ENCODE data around the gene BRSK1. TPM values are rescaled to one million over a fixed set of nuclear protein-coding genes. Genes with fewer than 3 reads are reported as not detected.

BRSK1 gene
- total and polyA plus RNA-seq, 10 of the 15 experiments (the other 5 are each of a cell fraction or from before 2014, with no cell fraction given), result 0.03 to 0.76 (median 0.25) TPM; not detected in 4

DNA sequence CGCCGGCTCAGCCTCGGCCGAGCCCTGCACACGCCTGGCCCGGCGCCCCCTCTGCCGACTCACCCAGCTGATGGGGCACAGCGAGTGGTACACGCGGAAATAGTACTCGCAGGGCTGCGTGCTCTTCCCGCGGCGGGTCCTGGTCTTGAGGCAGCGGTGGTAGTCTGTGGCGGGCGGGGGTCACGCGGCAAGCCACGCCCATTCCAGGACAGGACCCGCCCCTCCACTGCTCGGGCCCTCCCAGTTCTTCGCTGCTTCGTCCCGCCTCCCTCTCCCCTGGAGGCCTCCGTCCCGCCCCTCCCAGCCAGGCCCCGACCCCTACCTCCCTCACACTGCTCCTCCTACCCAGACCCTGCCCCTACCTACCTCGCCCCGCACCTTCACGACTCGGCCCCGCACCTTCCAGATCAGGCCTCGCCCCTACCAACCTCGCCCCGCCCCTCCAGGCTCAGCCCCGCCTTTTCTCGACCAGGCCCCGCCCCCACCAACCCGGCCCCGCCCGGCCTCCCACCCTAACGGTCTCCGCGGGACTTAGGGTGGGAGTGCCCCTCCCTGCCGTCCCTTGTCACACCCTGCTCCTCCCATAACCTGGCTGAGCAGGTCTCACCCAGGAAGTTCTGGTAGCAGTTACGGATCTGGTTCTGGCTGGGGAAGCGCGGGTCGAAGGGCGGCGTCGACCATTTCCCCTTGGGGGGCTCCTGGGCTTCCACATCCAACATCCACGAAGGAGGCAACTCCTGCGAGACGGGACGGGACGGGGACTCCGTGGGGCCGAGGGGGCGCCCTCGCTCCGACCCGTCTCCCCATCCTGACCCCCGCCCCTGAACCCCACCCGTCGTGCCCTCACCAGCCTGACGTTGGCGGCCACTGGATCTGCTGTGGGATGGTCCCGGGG is 70.3 kb downstream of the BRSK1 start:
- H3K9ac ChIP-seq (ENCODE audit: control insufficient read depth, insufficient read depth, low read length), result no peak overlapping the region
- peak; percentile 91 for ATAC-seq
- peak overlapping the region; percentile 29; the same call in 1 of the 2 replicates for H2AFZ ChIP-seq (ENCODE audit: control insufficient read depth, low read depth, low read length)
- no peaks in the 10 kb centered on the region for H3K9me3 ChIP-seq (replicated peaks; ENCODE audit: control insufficient read depth, insufficient read depth, low read length)
- H3K4me2 ChIP-seq (ENCODE audit: control insufficient read depth, insufficient read depth), result peak overlapping the region; percentile 68; the same call in 1 of the 2 replicates
- TF ChIP-seq IKZF1 (conservative IDR thresholded peaks at IDR 0.05), result no peak
- FAIRE-seq, result no peak
- no peaks in the 10 kb centered on the region for H3K36me3 ChIP-seq (ENCODE audit: control insufficient read depth in 2 of 2, insufficient read depth in 2 of 2, low read length in 1 of 2)
- 7% methylated on average over 53 of the region's 72 CpGs for WGBS (ENCODE audit: insufficient coverage, insufficient replicate concordance, low lambda C conversion rate, missing lambda C conversion rate)
- CTCF ChIA-PET, result no interaction called here
- no TSS peak for BruUV-seq (replicated peaks)
- intact Hi-C loops (cut with micrococcal nuclease; ENCODE audit: unreplicated experiment), result no loop called here
- peaks cover 4 to 13% of the 10 kb centered on the region in 2 experiments; a peak in 3 of 4 replicates for H3K27me3 ChIP-seq (replicated peaks in 1 of 2; ENCODE audit: control insufficient read depth in 2 of 2, insufficient read depth in 2 of 2, low read length in 1 of 2)
- H3K4me3 ChIP-seq, result no peak overlapping the region
- H3K4me1 ChIP-seq (ENCODE audit: control insufficient read depth, insufficient read depth, low read length), result no peaks in the 10 kb centered on the region; the same call in 1 of the 2 replicates
- H3K27ac ChIP-seq (ENCODE audit: control insufficient read depth, insufficient read depth), result no peak overlapping the region
- DNase-seq (ENCODE audit: low read depth, low spot score), result no peak
- RAD21 ChIA-PET (ENCODE audit: unreplicated experiment), result no interaction called here
- SMC1A ChIA-PET (ENCODE audit: uncharacterized antibody, unreplicated experiment), result no interaction called here
- in situ Hi-C loops (cut with MboI), result no loop called here
- H3K79me2 ChIP-seq (ENCODE audit: control insufficient read depth, insufficient read depth, low read length), result no peaks in the 10 kb centered on the region
- POLR2A ChIA-PET, result no interaction called here
- H4K20me1 ChIP-seq (ENCODE audit: control insufficient read depth, insufficient read depth), result no peaks in the 10 kb centered on the region; the same call in 1 of the 2 replicates

DNA sequence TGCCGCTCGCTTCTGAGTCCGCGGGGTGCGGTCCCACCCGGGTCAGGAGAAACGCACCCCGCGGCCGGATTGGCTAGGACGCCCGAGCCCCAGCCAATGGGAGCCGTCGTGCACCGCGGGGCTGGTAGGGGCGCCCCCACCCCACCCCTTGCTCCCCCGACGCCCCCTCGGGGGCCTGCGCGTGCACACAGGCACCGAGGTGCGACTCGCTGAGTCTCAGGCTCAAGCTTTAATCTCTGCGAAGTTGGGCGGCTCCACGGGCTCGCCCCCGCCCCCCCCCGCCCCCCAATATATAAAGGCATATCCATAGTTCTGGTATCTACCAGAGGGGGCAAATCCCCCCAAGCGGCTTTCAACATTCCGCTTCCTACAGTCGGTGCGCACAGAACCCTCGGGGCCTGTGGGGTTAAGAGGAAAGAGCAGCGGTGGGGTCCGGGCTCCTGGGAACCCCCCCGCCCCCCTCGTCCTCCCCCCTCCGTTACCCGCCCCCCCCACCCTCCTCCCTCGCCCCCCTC is 71.0 kb downstream of the BRSK1 start, which contains the start of gene COX6B2:
COX6B2 (minus strand) TSS at position 22 of the 515 bp plus-strand sequence. CDS start 198 bp downstream, outside the sequence.
- no TSS peak for BruUV-seq (replicated peaks)
- H3K36me3 ChIP-seq (ENCODE audit: control insufficient read depth in 2 of 2, insufficient read depth in 2 of 2, low read length in 1 of 2), result no peaks in the 10 kb centered on the region
- 14% methylated on average over 22 of the region's 43 CpGs for WGBS (ENCODE audit: insufficient coverage, insufficient replicate concordance, low lambda C conversion rate, missing lambda C conversion rate)
- SMC1A ChIA-PET (ENCODE audit: uncharacterized antibody, unreplicated experiment), result no interaction called here
- RAD21 ChIA-PET (ENCODE audit: unreplicated experiment), result no interaction called here
- peaks cover 4 to 13% of the 10 kb centered on the region in 2 experiments; a peak in 3 of 4 replicates for H3K27me3 ChIP-seq (replicated peaks in 1 of 2; ENCODE audit: control insufficient read depth in 2 of 2, insufficient read depth in 2 of 2, low read length in 1 of 2)
- ATAC-seq (no peak), DNase-seq (ENCODE audit: low read depth, low spot score) (no peak), FAIRE-seq (no peak)
- H3K79me2 ChIP-seq (ENCODE audit: control insufficient read depth, insufficient read depth, low read length), result no peaks in the 10 kb centered on the region
- POLR2A ChIA-PET, result no interaction called here
- intact Hi-C loops (cut with micrococcal nuclease; ENCODE audit: unreplicated experiment) (no loop called here), in situ Hi-C loops (cut with MboI) (no loop called here)
- H3K4me3 ChIP-seq, result no peak within 1 kb of the TSS
- no peaks in the 10 kb centered on the region; the same call in 1 of the 2 replicates for H4K20me1 ChIP-seq (ENCODE audit: control insufficient read depth, insufficient read depth)
- no peak within 1 kb of the TSS for H3K27ac ChIP-seq (ENCODE audit: control insufficient read depth, insufficient read depth)
- peak within 1 kb of the TSS; percentile 68; the same call in 1 of the 2 replicates for H3K4me2 ChIP-seq (ENCODE audit: control insufficient read depth, insufficient read depth)
- CTCF ChIA-PET, result no interaction called here
- H3K9me3 ChIP-seq (replicated peaks; ENCODE audit: control insufficient read depth, insufficient read depth, low read length), result no peaks in the 10 kb centered on the region
- peak within 1 kb of the TSS; percentile 29; the same call in 1 of the 2 replicates for H2AFZ ChIP-seq (ENCODE audit: control insufficient read depth, low read depth, low read length)
- no peaks in the 10 kb centered on the region; the same call in 1 of the 2 replicates for H3K4me1 ChIP-seq (ENCODE audit: control insufficient read depth, insufficient read depth, low read length)
- H3K9ac ChIP-seq (ENCODE audit: control insufficient read depth, insufficient read depth, low read length), result no peak within 1 kb of the TSS
- TF ChIP-seq ZNF217 (IDR thresholded peaks at IDR 0.05) (no peak), MXI1 (IDR thresholded peaks at IDR 0.05; ENCODE audit: low read depth, low read length) (no peak), NFYA (IDR thresholded peaks at IDR 0.05; ENCODE audit: borderline replicate concordance, low read depth, low read length) (no peak), KLF5 (IDR thresholded peaks at IDR 0.05; ENCODE audit: partially characterized antibody) (no peak), RBBP5 (conservative IDR thresholded peaks at IDR 0.05) (no peak), SMARCA5 (IDR thresholded peaks at IDR 0.05) (no peak), TBL1XR1 (IDR thresholded peaks at IDR 0.05; ENCODE audit: low read depth, low read length) (no peak)
- TF ChIP-seq, protein P1, sequence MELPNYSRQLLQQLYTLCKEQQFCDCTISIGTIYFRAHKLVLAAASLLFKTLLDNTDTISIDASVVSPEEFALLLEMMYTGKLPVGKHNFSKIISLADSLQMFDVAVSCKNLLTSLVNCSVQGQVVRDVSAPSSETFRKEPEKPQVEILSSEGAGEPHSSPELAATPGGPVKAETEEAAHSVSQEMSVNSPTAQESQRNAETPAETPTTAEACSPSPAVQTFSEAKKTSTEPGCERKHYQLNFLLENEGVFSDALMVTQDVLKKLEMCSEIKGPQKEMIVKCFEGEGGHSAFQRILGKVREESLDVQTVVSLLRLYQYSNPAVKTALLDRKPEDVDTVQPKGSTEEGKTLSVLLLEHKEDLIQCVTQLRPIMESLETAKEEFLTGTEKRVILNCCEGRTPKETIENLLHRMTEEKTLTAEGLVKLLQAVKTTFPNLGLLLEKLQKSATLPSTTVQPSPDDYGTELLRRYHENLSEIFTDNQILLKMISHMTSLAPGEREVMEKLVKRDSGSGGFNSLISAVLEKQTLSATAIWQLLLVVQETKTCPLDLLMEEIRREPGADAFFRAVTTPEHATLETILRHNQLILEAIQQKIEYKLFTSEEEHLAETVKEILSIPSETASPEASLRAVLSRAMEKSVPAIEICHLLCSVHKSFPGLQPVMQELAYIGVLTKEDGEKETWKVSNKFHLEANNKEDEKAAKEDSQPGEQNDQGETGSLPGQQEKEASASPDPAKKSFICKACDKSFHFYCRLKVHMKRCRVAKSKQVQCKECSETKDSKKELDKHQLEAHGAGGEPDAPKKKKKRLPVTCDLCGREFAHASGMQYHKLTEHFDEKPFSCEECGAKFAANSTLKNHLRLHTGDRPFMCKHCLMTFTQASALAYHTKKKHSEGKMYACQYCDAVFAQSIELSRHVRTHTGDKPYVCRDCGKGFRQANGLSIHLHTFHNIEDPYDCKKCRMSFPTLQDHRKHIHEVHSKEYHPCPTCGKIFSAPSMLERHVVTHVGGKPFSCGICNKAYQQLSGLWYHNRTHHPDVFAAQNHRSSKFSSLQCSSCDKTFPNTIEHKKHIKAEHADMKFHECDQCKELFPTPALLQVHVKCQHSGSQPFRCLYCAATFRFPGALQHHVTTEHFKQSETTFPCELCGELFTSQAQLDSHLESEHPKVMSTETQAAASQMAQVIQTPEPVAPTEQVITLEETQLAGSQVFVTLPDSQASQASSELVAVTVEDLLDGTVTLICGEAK (IDR thresholded peaks at IDR 0.05; ENCODE audit: borderline replicate concordance), result no peak
- TF ChIP-seq, protein P2, sequence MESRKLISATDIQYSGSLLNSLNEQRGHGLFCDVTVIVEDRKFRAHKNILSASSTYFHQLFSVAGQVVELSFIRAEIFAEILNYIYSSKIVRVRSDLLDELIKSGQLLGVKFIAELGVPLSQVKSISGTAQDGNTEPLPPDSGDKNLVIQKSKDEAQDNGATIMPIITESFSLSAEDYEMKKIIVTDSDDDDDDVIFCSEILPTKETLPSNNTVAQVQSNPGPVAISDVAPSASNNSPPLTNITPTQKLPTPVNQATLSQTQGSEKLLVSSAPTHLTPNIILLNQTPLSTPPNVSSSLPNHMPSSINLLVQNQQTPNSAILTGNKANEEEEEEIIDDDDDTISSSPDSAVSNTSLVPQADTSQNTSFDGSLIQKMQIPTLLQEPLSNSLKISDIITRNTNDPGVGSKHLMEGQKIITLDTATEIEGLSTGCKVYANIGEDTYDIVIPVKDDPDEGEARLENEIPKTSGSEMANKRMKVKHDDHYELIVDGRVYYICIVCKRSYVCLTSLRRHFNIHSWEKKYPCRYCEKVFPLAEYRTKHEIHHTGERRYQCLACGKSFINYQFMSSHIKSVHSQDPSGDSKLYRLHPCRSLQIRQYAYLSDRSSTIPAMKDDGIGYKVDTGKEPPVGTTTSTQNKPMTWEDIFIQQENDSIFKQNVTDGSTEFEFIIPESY (IDR thresholded peaks at IDR 0.05), result no peak
